Uterus (tissue), 4 donors: ENCODE measurements around the gene STIM1. TPM values are rescaled to one million over a fixed set of nuclear protein-coding genes. Genes with fewer than 3 reads are reported as not detected.

Experiments
- DNase-seq, 2 donors: peaks; one replicate each; pipeline ENCODE4 v3.0.0-alpha.2; 2019 to 2020
- H3K27ac ChIP-seq, 2 donors: fragments of 200-600 bp; sonication (generic); 1 replicate in 1 of 2; 2 replicates in 1 of 2; pipeline ENCODE4 v1.5.1; 2016 to 2018
- H3K27me3 ChIP-seq, 2 donors: fragments of 200-600 bp; sonication (generic); one replicate each; pipeline ENCODE4 v1.5.1; 2018 to 2019; ENCODE audit warnings: control low read depth in 1 of 2
- H3K36me3 ChIP-seq, 2 donors: fragments of 200-600 bp; sonication (generic); one replicate each; pipeline ENCODE4 v1.5.1; 2019; ENCODE audit warnings: control low read depth in 1 of 2
- H3K4me1 ChIP-seq, 2 donors: fragments of 200-600 bp; sonication (generic); one replicate each; pipeline ENCODE4 v1.5.1; 2018 to 2019; ENCODE audit warnings: control low read depth in 1 of 2
- H3K4me3 ChIP-seq, 2 donors: fragments of 200-600 bp; sonication (generic); 1 replicate in 1 of 2; 2 replicates in 1 of 2; pipeline ENCODE4 v1.5.1; 2018 to 2019; ENCODE audit warnings: mild to moderate bottlenecking in 1 of 2
- H3K9me3 ChIP-seq, 2 donors: fragments of 200-600 bp; sonication (generic); one replicate each; pipeline ENCODE4 v1.5.1; 2019; ENCODE audit warnings: control low read depth in 1 of 2
- CTCF ChIP-seq, 4 experiments: fragments of 200-600 bp in 2 of 4; fragments of 450-650 bp in 2 of 4; sonication (generic) in 2 of 4; IDR thresholded peaks; one replicate each; pipeline ENCODE4 v1.5.1; 2016 to 2019; ENCODE audit warnings: antibody characterized with exemption in 4 of 4, mild to moderate bottlenecking in 2 of 4, moderate library complexity in 1 of 4
- POLR2A ChIP-seq, 2 donors: fragments of 450-650 bp; IDR thresholded peaks; one replicate each; pipeline ENCODE4 v1.6.1; 2016; ENCODE audit warnings: antibody characterized with exemption in 2 of 2, mild to moderate bottlenecking in 1 of 2, moderate library complexity in 1 of 2
- intact Hi-C: fragments of 100-400 bp; cut with DNase I; formaldehyde crosslinking; loops from one replicate; pipeline ENCODE4 v1.15.1; 2023; ENCODE audit warnings: low total_unique reads
- total RNA-seq, 4 donors: library from RNA; depleted of rRNA in 3 of 4; stranded (reverse); fragments of >200 nt in 3 of 4; gene quantifications; one replicate each; pipeline versions ENCODE4 v1.1.0 to v1.2.4, GENCODE V29; 2014 to 2023
- donor health status: DM: yes; HTN: yes; CAD: no.

STIM1 gene
- total RNA-seq, 4 donors from 2014 or later, result 37.6 to 114 (median 56.3) TPM

GRCh38 chr11:3982431-3982830, 127.0 kb downstream of the STIM1 start:
- H3K27ac ChIP-seq, result no peak overlapping the region
- no peaks in the 10 kb centered on the region for H3K27me3 ChIP-seq
- H3K36me3 ChIP-seq, result no peaks in the 10 kb centered on the region
- TF ChIP-seq POLR2A (IDR thresholded peaks at IDR 0.05), result no peak
- TF ChIP-seq CTCF (IDR thresholded peaks at IDR 0.05), result no peak
- H3K4me3 ChIP-seq, result no peak overlapping the region
- H3K9me3 ChIP-seq, result no peaks in the 10 kb centered on the region
- intact Hi-C loops, result no loop called here
- DNase-seq, result no peak
- H3K4me1 ChIP-seq, result no peaks in the 10 kb centered on the region

- no peaks in the 10 kb centered on the region for H3K4me1 ChIP-seq
- no peaks in the 10 kb centered on the region for H3K36me3 ChIP-seq
- H3K9me3 ChIP-seq, result no peaks in the 10 kb centered on the region
- H3K27ac ChIP-seq, result no peak overlapping the region
- TF ChIP-seq CTCF (IDR thresholded peaks at IDR 0.05) (no peak), POLR2A (IDR thresholded peaks at IDR 0.05) (no peak)
- no peak for DNase-seq
- intact Hi-C loops, result no loop called here
- H3K4me3 ChIP-seq, result no peak overlapping the region
- H3K27me3 ChIP-seq, result no peaks in the 10 kb centered on the region
These were observed 127.6 kb downstream of the STIM1 start for GRCh38 chr11:3983101-3983500.

GRCh38 chr11:3984896-3985295, 129.4 kb downstream of the STIM1 start:
- Histone ChIP-seq H3K27ac (no peak overlapping the region), H3K9me3 (no peaks in the 10 kb centered on the region), H3K4me3 (no peak overlapping the region), H3K27me3 (no peaks in the 10 kb centered on the region), H3K36me3 (no peaks in the 10 kb centered on the region), H3K4me1 (no peaks in the 10 kb centered on the region)
- intact Hi-C loops, result no loop called here
- TF ChIP-seq POLR2A (IDR thresholded peaks at IDR 0.05) (no peak), CTCF (IDR thresholded peaks at IDR 0.05) (no peak)
- DNase-seq, result peak in 1 of 2 donors; percentile 20

GRCh38 chr11:3985631-3986030, 130.2 kb downstream of the STIM1 start:
- Histone ChIP-seq H3K27me3 (no peaks in the 10 kb centered on the region), H3K27ac (no peak overlapping the region), H3K36me3 (no peaks in the 10 kb centered on the region), H3K4me1 (no peaks in the 10 kb centered on the region), H3K9me3 (no peaks in the 10 kb centered on the region), H3K4me3 (no peak overlapping the region)
- TF ChIP-seq CTCF (IDR thresholded peaks at IDR 0.05) (no peak), POLR2A (IDR thresholded peaks at IDR 0.05) (no peak)
- no peak for DNase-seq
- intact Hi-C loops, result no loop called here

- no peaks in the 10 kb centered on the region for H3K4me1 ChIP-seq
- no peak for TF ChIP-seq POLR2A (IDR thresholded peaks at IDR 0.05)
- TF ChIP-seq CTCF (IDR thresholded peaks at IDR 0.05), result no peak
- no peaks in the 10 kb centered on the region for H3K36me3 ChIP-seq
- intact Hi-C loops, result no loop called here
- no peak overlapping the region for H3K4me3 ChIP-seq
- no peaks in the 10 kb centered on the region for H3K27me3 ChIP-seq
- no peaks in the 10 kb centered on the region for H3K9me3 ChIP-seq
- no peak overlapping the region for H3K27ac ChIP-seq
- no peak for DNase-seq
These were observed 130.8 kb downstream of the STIM1 start for GRCh38 chr11:3986301-3986700.
